Natural killer cell (primary cell): ENCODE data around the gene MIER2. TPM values are rescaled to one million over a fixed set of nuclear protein-coding genes. Genes with fewer than 3 reads are reported as not detected.

ENCODE experiments used
- ATAC-seq, 3 donors: fragments of 150-1000 bp in 2 of 3; fragments of 200-7000 bp in 1 of 3; cut with Tn5 transposase; 1 replicate in 1 of 3; 2 replicates in 2 of 3; pipeline ENCODE4 v1.10.0; 2021; ENCODE audit warnings: mild to moderate bottlenecking in 2 of 3, moderate library complexity in 2 of 3
- DNase-seq, 2 donors: peaks; one replicate each; pipeline versions ENCODE4 v3.0.0 to v3.0.0-alpha.2; 2013 to 2021; ENCODE audit warnings: mixed read lengths in 1 of 2
- H3K27ac ChIP-seq: one replicate; pipeline ENCODE4 v1.5.1; 2013; ENCODE audit warnings: mild to moderate bottlenecking, low read length
- H3K27me3 ChIP-seq: one replicate; pipeline ENCODE4 v1.6.1; 2013; ENCODE audit warnings: low read length; ENCODE audit not compliant: control insufficient read depth, insufficient read depth
- H3K36me3 ChIP-seq: one replicate; pipeline ENCODE4 v1.6.1; 2013; ENCODE audit warnings: low read length; ENCODE audit not compliant: control insufficient read depth, insufficient read depth
- H3K4me1 ChIP-seq: one replicate; pipeline ENCODE4 v1.6.1; 2013; ENCODE audit warnings: low read length; ENCODE audit not compliant: control insufficient read depth, insufficient read depth
- H3K4me3 ChIP-seq: one replicate; pipeline ENCODE4 v1.5.1; 2013; ENCODE audit warnings: low read length
- H3K9me3 ChIP-seq: one replicate; pipeline ENCODE4 v1.6.1; 2013; ENCODE audit warnings: low read length; ENCODE audit not compliant: control insufficient read depth, insufficient read depth
- H3K27ac Mint-ChIP-seq, 2 donors: one replicate each; pipeline ENCODE4 v1.8.0; 2022; ENCODE audit warnings: mild to moderate bottlenecking in 2 of 2, mixed read lengths in 2 of 2, moderate library complexity in 1 of 2
- H3K27me3 Mint-ChIP-seq, 2 donors: one replicate each; pipeline ENCODE4 v1.8.0; 2022; ENCODE audit warnings: low read depth in 2 of 2, mixed read lengths in 2 of 2
- H3K36me3 Mint-ChIP-seq: one replicate; pipeline ENCODE4 v1.8.0; 2022; ENCODE audit warnings: mixed read lengths
- H3K4me1 Mint-ChIP-seq, 2 donors: one replicate each; pipeline ENCODE4 v1.8.0; 2022; ENCODE audit warnings: mixed read lengths in 2 of 2
- H3K4me3 Mint-ChIP-seq: one replicate; pipeline ENCODE4 v1.8.0; 2022; ENCODE audit warnings: mild to moderate bottlenecking, moderate library complexity, mixed read lengths
- H3K9me3 Mint-ChIP-seq, 2 donors: one replicate each; pipeline ENCODE4 v1.8.0; 2022; ENCODE audit warnings: mixed read lengths in 2 of 2
- WGBS: methylation state at CpG from one replicate; pipeline ENCODE4 v1.1.7; 2013; ENCODE audit warnings: missing lambda C conversion rate; ENCODE audit not compliant: insufficient coverage; 5-methylcytosine and 5-hydroxymethylcytosine counted together
- intact Hi-C: fragments of 100-400 bp; cut with micrococcal nuclease; formaldehyde crosslinking; loops from one replicate; pipeline ENCODE4 v1.14.2; 2022
- total RNA-seq, 4 donors: library from RNA; stranded (reverse); fragments of 120-200 nt in 1 of 4; gene quantifications; one replicate each; pipeline versions ENCODE4 v1.2.3 to v1.2.4, GENCODE V29; 2013 to 2022
- TF ChIP-seq, protein P1 (sequence below): fragments of 200-600 bp; IDR thresholded peaks from one replicate; pipeline ENCODE4 v1.8.0; 2022; ENCODE audit warnings: antibody characterized with exemption

Gene MIER2
- total RNA-seq, 3 donors from 2014 or later (not counting 1 experiment from before 2014, with no cell fraction given): 14.8 to 17.7 (median 15.4) TPM

DNA sequence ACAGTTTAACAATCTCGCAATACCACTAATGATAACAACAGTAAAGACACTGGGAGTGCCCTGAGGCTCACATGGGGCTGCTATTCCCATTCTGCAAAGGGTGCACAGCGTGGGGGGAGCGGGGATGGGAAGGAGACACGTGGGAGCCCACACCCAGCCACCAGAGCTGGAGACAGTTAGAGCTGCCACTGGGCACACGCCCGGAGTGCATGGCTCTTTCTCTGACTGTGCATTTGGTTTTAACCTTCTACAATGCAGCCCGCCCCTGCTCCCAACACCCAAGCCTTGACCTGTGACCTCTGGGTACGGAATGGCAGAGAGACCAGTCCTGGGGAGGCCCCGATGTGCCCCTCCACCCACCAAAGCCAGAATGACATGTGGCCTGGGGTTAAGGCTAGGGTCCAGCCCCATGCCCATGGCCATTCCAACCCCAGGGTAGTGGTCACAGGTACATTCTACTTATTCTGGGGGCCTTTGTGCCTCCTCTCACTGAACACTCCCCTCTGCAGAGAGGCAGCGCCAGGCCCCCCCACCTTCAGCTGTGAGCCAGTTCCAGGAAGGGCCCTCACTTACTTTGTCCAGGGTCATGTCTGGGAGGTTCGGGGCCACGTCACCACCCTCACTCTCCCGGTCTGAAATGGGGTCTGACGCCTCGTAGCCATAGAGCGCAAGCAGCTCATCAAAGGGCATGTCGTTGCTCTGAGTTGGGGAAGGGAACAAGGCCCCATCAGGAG lies 17.1 kb downstream of the MIER2 start:
- Histone ChIP-seq H3K4me1 (no peaks in the 10 kb centered on the region), H3K9me3 (peaks cover 17% of the 10 kb centered on the region), H3K27ac (no peak overlapping the region), H3K27me3 (no peaks in the 10 kb centered on the region), H3K4me3 (no peak overlapping the region), H3K36me3 (peaks cover 57% of the 10 kb centered on the region)
- Mint-ChIP-seq H3K36me3 (peaks cover 7% of the 10 kb centered on the region), H3K4me1 (no peaks in the 10 kb centered on the region), H3K27me3 (no peaks in the 10 kb centered on the region), H3K9me3 (no peaks in the 10 kb centered on the region), H3K27ac (no peak overlapping the region), H3K4me3 (no peak overlapping the region)
- intact Hi-C loops: no loop called here
- WGBS: 97% methylated on average over 17 of the region's 17 CpGs
- DNase-seq: no peak
- no peak for ATAC-seq
- TF ChIP-seq, protein P1, sequence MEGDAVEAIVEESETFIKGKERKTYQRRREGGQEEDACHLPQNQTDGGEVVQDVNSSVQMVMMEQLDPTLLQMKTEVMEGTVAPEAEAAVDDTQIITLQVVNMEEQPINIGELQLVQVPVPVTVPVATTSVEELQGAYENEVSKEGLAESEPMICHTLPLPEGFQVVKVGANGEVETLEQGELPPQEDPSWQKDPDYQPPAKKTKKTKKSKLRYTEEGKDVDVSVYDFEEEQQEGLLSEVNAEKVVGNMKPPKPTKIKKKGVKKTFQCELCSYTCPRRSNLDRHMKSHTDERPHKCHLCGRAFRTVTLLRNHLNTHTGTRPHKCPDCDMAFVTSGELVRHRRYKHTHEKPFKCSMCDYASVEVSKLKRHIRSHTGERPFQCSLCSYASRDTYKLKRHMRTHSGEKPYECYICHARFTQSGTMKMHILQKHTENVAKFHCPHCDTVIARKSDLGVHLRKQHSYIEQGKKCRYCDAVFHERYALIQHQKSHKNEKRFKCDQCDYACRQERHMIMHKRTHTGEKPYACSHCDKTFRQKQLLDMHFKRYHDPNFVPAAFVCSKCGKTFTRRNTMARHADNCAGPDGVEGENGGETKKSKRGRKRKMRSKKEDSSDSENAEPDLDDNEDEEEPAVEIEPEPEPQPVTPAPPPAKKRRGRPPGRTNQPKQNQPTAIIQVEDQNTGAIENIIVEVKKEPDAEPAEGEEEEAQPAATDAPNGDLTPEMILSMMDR: no peak

DNA sequence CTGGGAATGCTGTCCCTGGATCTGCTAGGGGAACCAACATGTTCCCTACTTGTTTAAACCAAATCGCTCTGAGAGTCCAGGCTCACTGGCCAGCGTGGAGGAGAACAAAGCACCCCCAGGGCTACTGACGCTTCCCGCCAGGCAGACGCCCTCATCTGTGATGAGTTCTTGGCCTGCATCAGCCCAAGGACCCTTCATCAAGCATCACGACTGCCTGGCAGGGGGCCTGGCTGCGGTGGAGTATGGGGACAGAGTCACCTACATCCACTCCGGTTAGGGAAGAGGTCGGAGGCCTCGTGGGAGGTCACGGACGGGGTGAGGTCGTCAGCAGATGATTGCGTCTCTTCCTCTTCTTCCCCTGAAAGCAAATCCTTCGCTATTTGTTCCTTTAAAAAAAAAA lies 17.7 kb downstream of the MIER2 start:
- Mint-ChIP-seq H3K4me1 (no peaks in the 10 kb centered on the region), H3K4me3 (no peak overlapping the region), H3K9me3 (no peaks in the 10 kb centered on the region), H3K27me3 (no peaks in the 10 kb centered on the region), H3K27ac (no peak overlapping the region), H3K36me3 (peaks cover 7% of the 10 kb centered on the region)
- no peak overlapping the region for H3K27ac ChIP-seq
- intact Hi-C loops: no loop called here
- peaks cover 57% of the 10 kb centered on the region for H3K36me3 ChIP-seq
- peaks cover 17% of the 10 kb centered on the region for H3K9me3 ChIP-seq
- DNase-seq (no peak), ATAC-seq (no peak)
- H3K27me3 ChIP-seq: no peaks in the 10 kb centered on the region
- H3K4me1 ChIP-seq: no peaks in the 10 kb centered on the region
- WGBS: 97% methylated on average over 15 of the region's 15 CpGs
- H3K4me3 ChIP-seq: no peak overlapping the region
- TF ChIP-seq, protein P1: no peak

DNA sequence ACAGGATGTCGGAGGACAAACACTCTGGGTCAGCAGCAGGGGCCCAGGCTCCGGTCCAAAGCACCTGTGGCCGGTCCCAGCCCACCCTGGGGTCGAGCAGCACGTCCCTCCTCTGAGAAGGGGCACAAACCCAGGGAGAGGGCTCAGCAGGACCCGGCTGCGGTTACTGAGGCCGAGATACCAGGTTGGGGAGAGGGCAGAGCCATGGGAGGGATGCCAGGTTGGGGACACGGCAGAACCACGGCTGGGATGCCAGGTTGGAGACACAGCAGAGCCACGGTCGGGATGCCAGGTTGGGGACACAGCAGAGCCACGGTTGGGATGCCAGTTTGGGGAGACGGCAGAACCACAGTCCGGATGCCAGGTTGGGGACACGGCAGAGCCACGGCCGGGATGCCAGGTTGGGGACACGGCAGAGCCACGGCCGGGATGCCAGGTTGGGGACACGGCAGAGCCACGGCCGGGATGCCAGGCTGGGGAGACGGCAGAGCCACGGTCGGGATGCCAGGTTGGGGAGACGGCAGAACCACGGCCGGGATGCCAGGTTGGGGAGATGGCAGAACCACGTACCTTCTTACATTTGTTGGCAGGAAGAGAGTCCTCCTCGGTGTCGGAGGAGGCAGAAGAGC lies 18.5 kb downstream of the MIER2 start:
- H3K4me1 Mint-ChIP-seq: no peaks in the 10 kb centered on the region
- whole genome bisulfite sequencing: 98% methylated on average over 33 of the region's 33 CpGs
- peaks cover 17% of the 10 kb centered on the region for H3K9me3 ChIP-seq
- H3K9me3 Mint-ChIP-seq: no peaks in the 10 kb centered on the region
- no peak overlapping the region for H3K4me3 ChIP-seq
- intact Hi-C loops: no loop called here
- no peak overlapping the region for H3K27ac ChIP-seq
- no peaks in the 10 kb centered on the region for H3K27me3 Mint-ChIP-seq
- H3K36me3 ChIP-seq: peaks cover 57% of the 10 kb centered on the region
- no peak for DNase-seq
- ATAC-seq: no peak
- H3K36me3 Mint-ChIP-seq: peaks cover 7% of the 10 kb centered on the region
- no peaks in the 10 kb centered on the region for H3K4me1 ChIP-seq
- TF ChIP-seq, protein P1: no peak
- H3K27ac Mint-ChIP-seq: no peak overlapping the region
- no peaks in the 10 kb centered on the region for H3K27me3 ChIP-seq
- no peak overlapping the region for H3K4me3 Mint-ChIP-seq
